ENCODE data around the gene MFAP5.

Gene MFAP5

GRCh38 chr12:8648576-8649205 lies 13.9 kb downstream of the MFAP5 start:
- TF ChIP-seq CTCF (IDR thresholded peaks at IDR 0.05) = no peak
- no peaks in the 10 kb centered on the region for H3K36me3 ChIP-seq

GRCh38 chr12:8647968-8648367 lies 14.7 kb downstream of the MFAP5 start:
- no peak for TF ChIP-seq CTCF (IDR thresholded peaks at IDR 0.05)
- H3K9me3 ChIP-seq = no peaks in the 10 kb centered on the region
- no peak overlapping the region for H3K4me3 ChIP-seq (ENCODE audit: low read depth in 1 of 2, low read length in 1 of 2)
- H3K4me1 ChIP-seq (ENCODE audit: control insufficient read depth in 1 of 2, insufficient read depth in 1 of 2, low read depth in 1 of 2, low read length in 1 of 2) = no peaks in the 10 kb centered on the region
- H3K27me3 ChIP-seq = peaks cover 7% of the 10 kb centered on the region
- no peaks in the 10 kb centered on the region for H3K36me3 ChIP-seq
- no peak overlapping the region for H3K27ac ChIP-seq

More at GRCh38 chr12:8648576-8649205, 13.9 kb downstream of the MFAP5 start:
- Histone ChIP-seq H3K27ac (no peak overlapping the region), H3K4me1 (ENCODE audit: control insufficient read depth in 1 of 2, insufficient read depth in 1 of 2, low read depth in 1 of 2, low read length in 1 of 2) (no peaks in the 10 kb centered on the region), H3K9me3 (no peaks in the 10 kb centered on the region), H3K27me3 (peaks cover 7% of the 10 kb centered on the region), H3K4me3 (ENCODE audit: low read depth in 1 of 2, low read length in 1 of 2) (no peak overlapping the region)

- Histone ChIP-seq H3K27me3 (no peaks in the 10 kb centered on the region), H3K4me1 (ENCODE audit: control insufficient read depth in 1 of 2, insufficient read depth in 1 of 2, low read depth in 1 of 2, low read length in 1 of 2) (no peaks in the 10 kb centered on the region), H3K36me3 (no peaks in the 10 kb centered on the region), H3K27ac (no peak overlapping the region), H3K9me3 (no peaks in the 10 kb centered on the region), H3K4me3 (ENCODE audit: low read depth in 1 of 2, low read length in 1 of 2) (no peak overlapping the region)
- TF ChIP-seq CTCF (IDR thresholded peaks at IDR 0.05) = no peak
Measured at GRCh38 chr12:8644345-8645248, 18.0 kb downstream of the MFAP5 start.

- Histone ChIP-seq H3K9me3 (no peaks in the 10 kb centered on the region), H3K27ac (no peak overlapping the region), H3K4me3 (ENCODE audit: low read depth in 1 of 2, low read length in 1 of 2) (no peak overlapping the region), H3K27me3 (no peaks in the 10 kb centered on the region), H3K4me1 (ENCODE audit: control insufficient read depth in 1 of 2, insufficient read depth in 1 of 2, low read depth in 1 of 2, low read length in 1 of 2) (no peaks in the 10 kb centered on the region), H3K36me3 (no peaks in the 10 kb centered on the region)
- TF ChIP-seq CTCF (IDR thresholded peaks at IDR 0.05) = no peak
Measured at GRCh38 chr12:8642775-8643174, 19.9 kb downstream of the MFAP5 start.

- Histone ChIP-seq H3K9me3 (no peaks in the 10 kb centered on the region), H3K4me1 (ENCODE audit: control insufficient read depth in 1 of 2, insufficient read depth in 1 of 2, low read depth in 1 of 2, low read length in 1 of 2) (no peaks in the 10 kb centered on the region), H3K27ac (no peak overlapping the region), H3K27me3 (no peaks in the 10 kb centered on the region), H3K36me3 (no peaks in the 10 kb centered on the region), H3K4me3 (ENCODE audit: low read depth in 1 of 2, low read length in 1 of 2) (no peak overlapping the region)
- no peak for TF ChIP-seq CTCF (IDR thresholded peaks at IDR 0.05)
Measured at GRCh38 chr12:8639936-8640335, 22.7 kb downstream of the MFAP5 start.

Measured in neutrophil (primary cell).